Gastrocnemius medialis (tissue), 4 donors: ENCODE measurements around the gene LOXL3. TPM values are rescaled to one million over a fixed set of nuclear protein-coding genes. Genes with fewer than 3 reads are reported as not detected.

Experiments
- ATAC-seq, 2 donors: fragments of 150-250 bp; one replicate each; pipeline ENCODE4 v1.9.1; 2016
- DNase-seq, 2 donors: peaks; one replicate each; pipeline ENCODE4 v3.0.0-alpha.2; 2019
- H3K27ac ChIP-seq, 4 donors: fragments of 200-600 bp; sonication (generic); 1 replicate in 1 of 4; 2 replicates in 3 of 4; pipeline ENCODE4 v1.5.1; 2016 to 2018; ENCODE audit warnings: mild to moderate bottlenecking in 2 of 4, moderate library complexity in 1 of 4
- H3K27me3 ChIP-seq, 3 donors: fragments of 200-600 bp; sonication (generic) in 2 of 3; 1 replicate in 1 of 3; 2 replicates in 2 of 3; pipeline versions ENCODE4 v1.5.1 to v1.6.0; 2016 to 2019; ENCODE audit warnings: mild to moderate bottlenecking in 1 of 3, moderate library complexity in 1 of 3
- H3K36me3 ChIP-seq, 2 donors: fragments of 200-600 bp; sonication (generic) in 1 of 2; one replicate each; pipeline ENCODE4 v1.5.1; 2017 to 2018
- H3K4me1 ChIP-seq, 2 donors: fragments of 200-600 bp; sonication (generic) in 1 of 2; one replicate each; pipeline ENCODE4 v1.5.1; 2016 to 2017; ENCODE audit warnings: mild to moderate bottlenecking in 2 of 2
- H3K4me3 ChIP-seq, 4 donors: fragments of 200-600 bp; sonication (generic) in 3 of 4; 1 replicate in 1 of 4; 2 replicates in 3 of 4; pipeline ENCODE4 v1.5.1; 2016 to 2019; ENCODE audit warnings: mild to moderate bottlenecking in 2 of 4
- H3K9me3 ChIP-seq, 3 donors: fragments of 200-600 bp; sonication (generic) in 2 of 3; 1 replicate in 1 of 3; 2 replicates in 2 of 3; pipeline ENCODE4 v1.5.1; 2016 to 2019
- POLR2A ChIP-seq, 2 donors: fragments of 450-650 bp; IDR thresholded peaks; one replicate each; pipeline ENCODE4 v1.6.1; 2017; ENCODE audit warnings: antibody characterized with exemption in 2 of 2, mild to moderate bottlenecking in 2 of 2, moderate library complexity in 2 of 2
- in situ Hi-C, 4 donors: fragments of 200-750 bp; cut with MboI; loops; one replicate each; pipeline versions ENCODE4 v1.15.0 to v1.8.0; 2017; ENCODE audit warnings: low sequenced_read_pairs in 4 of 4
- intact Hi-C: fragments of 100-400 bp; cut with DNase I; formaldehyde crosslinking; loops from one replicate; pipeline ENCODE4 v1.15.1; 2023; ENCODE audit warnings: low total_unique reads
- total RNA-seq, 4 donors: library from RNA; depleted of rRNA; stranded (reverse); fragments of >200 nt; gene quantifications; one replicate each; pipeline versions ENCODE4 v1.1.0 to v1.2.3, GENCODE V29; 2016
- TF ChIP-seq, protein P1 (sequence below), 5 experiments: fragments of 450-650 bp in 3 of 5; fragments of 200-600 bp in 2 of 5; sonication (generic) in 2 of 5; IDR thresholded peaks in 4 of 5; conservative IDR thresholded peaks in 1 of 5; 1 replicate in 4 of 5; 2 replicates in 1 of 5; pipeline ENCODE4 v1.5.1; 2016 to 2019; ENCODE audit warnings: antibody characterized with exemption in 5 of 5, mild to moderate bottlenecking in 3 of 5, moderate library complexity in 3 of 5

Gene LOXL3
- total RNA-seq, 4 donors from 2014 or later: 0.65 to 1.3 (median 0.95) TPM

DNA sequence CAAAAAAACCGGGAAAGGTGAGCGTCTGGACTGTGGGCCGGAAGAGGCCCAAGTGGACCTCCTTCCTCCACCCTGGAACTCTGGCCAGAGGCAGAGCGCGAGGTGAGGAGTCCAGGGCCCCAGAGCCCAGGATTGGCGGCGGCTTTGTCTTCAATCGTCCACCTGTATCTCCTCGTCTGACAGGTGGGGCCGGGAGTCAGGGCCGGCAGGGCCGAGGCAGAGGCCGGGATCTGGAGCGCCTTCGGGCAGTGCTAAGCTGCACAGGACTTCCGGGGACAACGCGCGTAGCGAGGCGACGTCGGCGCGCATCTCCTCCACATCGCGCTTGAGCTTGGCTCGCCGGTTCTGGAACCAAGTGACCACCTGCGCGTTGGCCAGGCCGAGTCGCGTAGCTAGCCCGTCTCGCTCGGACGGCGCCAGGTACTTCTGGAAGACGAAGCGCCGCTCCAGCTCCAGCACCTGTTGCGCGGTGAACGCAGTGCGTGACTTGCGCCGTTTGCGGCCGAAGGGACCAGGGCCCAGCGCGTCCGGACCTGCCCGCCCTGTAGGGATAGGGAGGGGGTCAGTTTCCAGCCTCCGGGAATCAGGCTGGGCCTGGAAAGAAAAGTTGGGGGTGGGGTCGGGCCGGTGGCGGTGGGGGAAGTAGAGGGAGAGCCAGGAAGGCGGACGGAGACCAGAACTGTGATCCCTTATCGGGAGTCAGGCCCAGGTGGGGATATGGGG, 55.8 kb downstream of the LOXL3 start:
- TF ChIP-seq, protein P1, sequence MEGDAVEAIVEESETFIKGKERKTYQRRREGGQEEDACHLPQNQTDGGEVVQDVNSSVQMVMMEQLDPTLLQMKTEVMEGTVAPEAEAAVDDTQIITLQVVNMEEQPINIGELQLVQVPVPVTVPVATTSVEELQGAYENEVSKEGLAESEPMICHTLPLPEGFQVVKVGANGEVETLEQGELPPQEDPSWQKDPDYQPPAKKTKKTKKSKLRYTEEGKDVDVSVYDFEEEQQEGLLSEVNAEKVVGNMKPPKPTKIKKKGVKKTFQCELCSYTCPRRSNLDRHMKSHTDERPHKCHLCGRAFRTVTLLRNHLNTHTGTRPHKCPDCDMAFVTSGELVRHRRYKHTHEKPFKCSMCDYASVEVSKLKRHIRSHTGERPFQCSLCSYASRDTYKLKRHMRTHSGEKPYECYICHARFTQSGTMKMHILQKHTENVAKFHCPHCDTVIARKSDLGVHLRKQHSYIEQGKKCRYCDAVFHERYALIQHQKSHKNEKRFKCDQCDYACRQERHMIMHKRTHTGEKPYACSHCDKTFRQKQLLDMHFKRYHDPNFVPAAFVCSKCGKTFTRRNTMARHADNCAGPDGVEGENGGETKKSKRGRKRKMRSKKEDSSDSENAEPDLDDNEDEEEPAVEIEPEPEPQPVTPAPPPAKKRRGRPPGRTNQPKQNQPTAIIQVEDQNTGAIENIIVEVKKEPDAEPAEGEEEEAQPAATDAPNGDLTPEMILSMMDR (IDR thresholded peaks at IDR 0.05 in 4 of 5, conservative IDR thresholded peaks at IDR 0.05 in 1 of 5): no peak
- no peak for TF ChIP-seq POLR2A (IDR thresholded peaks at IDR 0.05)
- H3K27me3 ChIP-seq: peaks cover 42 to 59% (median 51%) of the 10 kb centered on the region in 3 donors

DNA sequence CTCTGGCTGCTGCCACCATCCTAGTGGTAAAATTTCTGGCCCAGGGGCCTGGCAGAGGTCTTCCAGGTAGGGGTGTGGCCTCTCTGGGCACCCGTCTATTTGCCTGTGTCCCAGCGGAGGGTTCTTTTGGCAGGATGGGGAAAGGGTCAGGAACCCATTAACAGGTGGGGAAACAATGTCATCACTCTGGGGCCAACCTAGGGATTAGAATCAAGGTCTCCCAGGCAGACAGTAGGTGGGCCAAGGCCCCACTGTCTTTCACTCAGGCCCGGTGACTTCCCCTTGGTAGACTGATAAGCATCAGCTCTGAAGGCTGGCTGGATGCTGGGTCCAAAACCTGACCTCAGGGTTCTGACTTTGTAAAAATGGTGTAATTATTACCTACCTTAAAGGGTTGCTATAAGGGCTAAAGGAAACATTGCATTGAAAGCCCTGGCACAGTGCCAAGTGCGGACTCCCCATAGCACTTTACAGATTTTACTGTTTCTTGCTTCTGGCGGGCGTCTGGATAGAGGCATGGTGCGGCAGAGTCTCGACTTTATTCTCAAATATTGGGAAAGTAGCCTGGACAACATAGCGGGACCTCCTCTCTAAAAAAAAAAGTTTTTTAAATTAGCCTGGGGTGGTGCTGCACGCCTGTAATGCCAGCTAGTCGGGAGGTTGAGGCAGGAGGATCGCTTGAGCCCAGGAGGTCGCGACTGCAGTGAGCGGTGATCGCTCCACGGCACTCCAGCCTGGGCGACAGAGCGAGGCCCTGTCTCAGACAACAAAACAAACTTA, 56.6 kb downstream of the LOXL3 start:
- H3K27me3 ChIP-seq: peaks cover 35 to 52% (median 45%) of the 10 kb centered on the region in 3 donors
- TF ChIP-seq POLR2A (IDR thresholded peaks at IDR 0.05): no peak
- TF ChIP-seq, protein P1 (IDR thresholded peaks at IDR 0.05 in 4 of 5, conservative IDR thresholded peaks at IDR 0.05 in 1 of 5): no peak
- ATAC-seq (no peak), DNase-seq (no peak)
- no peaks in the 10 kb centered on the region for H3K9me3 ChIP-seq
- H3K4me3 ChIP-seq: peak overlapping the region in 3 of 4 donors; percentile 43 to 48 (median 44)
- peaks cover 0 to 23% of the 10 kb centered on the region in 2 donors for H3K36me3 ChIP-seq
- intact Hi-C loops (no loop called here), in situ Hi-C loops (no loop called here)
- no peak overlapping the region for H3K27ac ChIP-seq
- peaks cover 22% of the 10 kb centered on the region in 2 donors for H3K4me1 ChIP-seq

More for the DNA sequence above, 55.8 kb downstream of the LOXL3 start:
- DNase-seq: no peak
- Histone ChIP-seq H3K36me3 (peaks cover 0 to 16% of the 10 kb centered on the region in 2 donors), H3K4me1 (peaks cover 22 to 26% of the 10 kb centered on the region in 2 donors), H3K4me3 (peak overlapping the region; percentile 32 to 48 (median 44)), H3K27ac (no peak overlapping the region), H3K9me3 (no peaks in the 10 kb centered on the region)
- ATAC-seq: no peak
- in situ Hi-C loops: no loop called here
- intact Hi-C loops: no loop called here

DNA sequence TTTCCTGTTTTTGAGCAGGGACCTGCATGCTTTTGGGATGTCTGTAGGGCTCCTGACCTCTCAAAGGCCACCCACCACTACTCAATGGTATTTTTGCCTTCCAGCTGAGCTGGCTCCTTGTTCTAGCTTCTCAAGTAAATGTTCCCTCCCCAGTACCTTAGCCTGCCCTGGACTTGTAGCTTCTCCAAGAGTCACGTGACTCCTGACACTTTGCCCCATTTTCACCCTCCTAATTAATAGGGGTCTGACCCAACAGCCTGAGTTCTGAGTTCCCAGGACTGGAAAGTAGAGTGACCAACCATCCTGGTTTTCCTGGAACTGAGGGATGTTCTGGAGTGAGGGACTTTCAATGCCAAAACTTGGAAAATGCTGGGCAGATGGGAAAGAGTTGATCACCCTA, 58.3 kb downstream of the LOXL3 start:
- no peak overlapping the region for H3K4me3 ChIP-seq
- in situ Hi-C loops: no loop called here

GRCh38 chr2:74493546-74493945, 60.2 kb downstream of the LOXL3 start:
- H3K9me3 ChIP-seq: no peaks in the 10 kb centered on the region
- no peak for DNase-seq
- intact Hi-C loops (no loop called here), in situ Hi-C loops (no loop called here)
- H3K4me3 ChIP-seq: no peak overlapping the region
- TF ChIP-seq POLR2A (IDR thresholded peaks at IDR 0.05): no peak
- TF ChIP-seq, protein P1 (IDR thresholded peaks at IDR 0.05 in 4 of 5, conservative IDR thresholded peaks at IDR 0.05 in 1 of 5): no peak
- peaks cover 10 to 12% of the 10 kb centered on the region in 2 donors for H3K4me1 ChIP-seq
- no peak overlapping the region for H3K27ac ChIP-seq
- peaks cover 12 to 17% (median 17%) of the 10 kb centered on the region in 3 donors for H3K27me3 ChIP-seq
- peaks cover 0 to 51% of the 10 kb centered on the region in 2 donors for H3K36me3 ChIP-seq
- no peak for ATAC-seq

More for the DNA sequence above, 58.3 kb downstream of the LOXL3 start:
- no peak for ATAC-seq
- Histone ChIP-seq H3K9me3 (no peaks in the 10 kb centered on the region), H3K36me3 (peaks cover 0 to 41% of the 10 kb centered on the region in 2 donors), H3K27ac (no peak overlapping the region), H3K27me3 (peaks cover 27 to 36% (median 36%) of the 10 kb centered on the region in 3 donors), H3K4me1 (peaks cover 22% of the 10 kb centered on the region in 2 donors)
- no peak for TF ChIP-seq POLR2A (IDR thresholded peaks at IDR 0.05)
- TF ChIP-seq, protein P1 (IDR thresholded peaks at IDR 0.05 in 4 of 5, conservative IDR thresholded peaks at IDR 0.05 in 1 of 5): no peak
- no peak for DNase-seq
- intact Hi-C loops: no loop called here
